Measurements from ENCODE around the gene TTLL8. TPM values are rescaled to one million over a fixed set of nuclear protein-coding genes. Genes with fewer than 3 reads are reported as not detected.

TTLL8 gene
- total RNA-seq, 2 experiments from 2014 or later: not detected

DNA sequence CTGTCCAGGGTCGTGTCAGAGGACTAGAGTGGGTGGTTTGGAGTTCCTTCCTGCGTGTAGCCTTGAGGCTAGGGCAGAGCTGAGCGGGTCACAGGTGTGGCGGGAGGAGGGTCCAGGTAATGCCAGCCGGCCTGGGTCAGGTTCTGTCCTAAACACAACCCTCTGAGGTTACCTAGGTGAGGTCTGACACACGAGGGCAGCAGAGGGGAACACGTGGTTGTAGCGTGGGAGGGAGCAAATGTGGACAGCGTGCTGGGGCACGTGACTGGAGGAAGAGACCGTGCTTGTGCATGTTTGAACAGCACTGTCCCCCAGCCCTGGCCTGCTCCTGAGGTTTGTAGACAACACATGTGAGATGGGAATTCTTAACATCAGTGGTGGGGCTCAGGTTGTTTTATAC, 44.8 kb upstream of the TTLL8 start:
- no peak for TF ChIP-seq CTCF (IDR thresholded peaks at IDR 0.05)
- ATAC-seq (no peak), DNase-seq (peak; percentile 34)
- Mint-ChIP-seq H3K27me3 (peaks cover 7% of the 10 kb centered on the region), H3K27ac (no peak overlapping the region), H3K4me3 (no peak overlapping the region), H3K4me1 (ENCODE audit: low read depth) (peaks cover 14% of the 10 kb centered on the region), H3K9me3 (no peaks in the 10 kb centered on the region), H3K36me3 (ENCODE audit: low read depth) (no peaks in the 10 kb centered on the region)
- ChIA-PET POLR2A (interaction anchor here (0.6 kb wide), 1 partner anchor 87 kb away, joined by 3 read pairs; no protein-coding TSS in a partner anchor), CTCF (interaction anchor here (1.0 to 1.4 kb wide), 2 partner anchors 17 to 46 kb away, joined by 3 read pairs; no protein-coding TSS in a partner anchor)
- intact Hi-C loops (cut with micrococcal nuclease): no loop called here

- ChIA-PET POLR2A (no interaction called here), CTCF (interaction anchor here (0.8 kb wide), 1 partner anchor 16 kb away, joined by 3 read pairs; no protein-coding TSS in a partner anchor)
- intact Hi-C loops (cut with micrococcal nuclease): no loop called here
- H3K27ac Mint-ChIP-seq: no peak overlapping the region
- H3K36me3 Mint-ChIP-seq (ENCODE audit: low read depth): no peaks in the 10 kb centered on the region
- peaks cover 14% of the 10 kb centered on the region for H3K4me1 Mint-ChIP-seq (ENCODE audit: low read depth)
- no peak for TF ChIP-seq CTCF (IDR thresholded peaks at IDR 0.05)
- peak; percentile 20 for ATAC-seq
- H3K4me3 Mint-ChIP-seq: no peak overlapping the region
- peaks cover 10% of the 10 kb centered on the region for H3K27me3 Mint-ChIP-seq
- H3K9me3 Mint-ChIP-seq: no peaks in the 10 kb centered on the region
- DNase-seq: no peak
These were observed 43.9 kb upstream of the TTLL8 start for GRCh38 chr22:50101870-50102565.

- CTCF ChIA-PET: no interaction called here
- DNase-seq (no peak), ATAC-seq (no peak)
- POLR2A ChIA-PET: interaction anchor here (0.8 kb wide), 1 partner anchor 41 kb away, joined by 3 read pairs; no protein-coding TSS in a partner anchor
- H3K27me3 Mint-ChIP-seq: peaks cover 16% of the 10 kb centered on the region
- H3K4me3 Mint-ChIP-seq: no peak overlapping the region
- intact Hi-C loops (cut with micrococcal nuclease): no loop called here
- H3K36me3 Mint-ChIP-seq (ENCODE audit: low read depth): no peaks in the 10 kb centered on the region
- H3K27ac Mint-ChIP-seq: no peak overlapping the region
- peaks cover 8% of the 10 kb centered on the region for H3K4me1 Mint-ChIP-seq (ENCODE audit: low read depth)
- H3K9me3 Mint-ChIP-seq: no peaks in the 10 kb centered on the region
- TF ChIP-seq CTCF (IDR thresholded peaks at IDR 0.05): no peak
These were observed 40.0 kb upstream of the TTLL8 start for GRCh38 chr22:50098052-50098451.

GRCh38 chr22:50092342-50092741, 34.2 kb upstream of the TTLL8 start:
- no peaks in the 10 kb centered on the region for H3K4me1 Mint-ChIP-seq (ENCODE audit: low read depth)
- H3K36me3 Mint-ChIP-seq (ENCODE audit: low read depth): peaks cover 4% of the 10 kb centered on the region
- H3K27ac Mint-ChIP-seq: no peak overlapping the region
- POLR2A ChIA-PET: no interaction called here
- TF ChIP-seq CTCF (IDR thresholded peaks at IDR 0.05): no peak
- peaks cover 10% of the 10 kb centered on the region for H3K27me3 Mint-ChIP-seq
- CTCF ChIA-PET: no interaction called here
- intact Hi-C loops (cut with micrococcal nuclease): no loop called here
- H3K4me3 Mint-ChIP-seq: no peak overlapping the region
- DNase-seq: no peak
- H3K9me3 Mint-ChIP-seq: peaks cover 4% of the 10 kb centered on the region
- no peak for ATAC-seq

GRCh38 chr22:50091092-50091768, 33.1 kb upstream of the TTLL8 start:
- CTCF ChIA-PET: interaction anchor here (0.5 kb wide), 1 partner anchor 174 kb away, joined by 3 read pairs; no protein-coding TSS in a partner anchor
- Mint-ChIP-seq H3K4me1 (ENCODE audit: low read depth) (no peaks in the 10 kb centered on the region), H3K27ac (no peak overlapping the region), H3K36me3 (ENCODE audit: low read depth) (peaks cover 12% of the 10 kb centered on the region), H3K9me3 (peaks cover 12% of the 10 kb centered on the region), H3K27me3 (peaks cover 13% of the 10 kb centered on the region), H3K4me3 (no peak overlapping the region)
- POLR2A ChIA-PET: no interaction called here
- ATAC-seq: no peak
- DNase-seq: no peak
- intact Hi-C loops (cut with micrococcal nuclease): no loop called here
- no peak for TF ChIP-seq CTCF (IDR thresholded peaks at IDR 0.05)
